ENCODE data around the gene FGF18. TPM values are rescaled to one million over a fixed set of nuclear protein-coding genes. Genes with fewer than 3 reads are reported as not detected.
A peak's percentile ranks its signal among the peaks of the same experiment; 100 is the strongest.

Gene FGF18
- total RNA-seq, 1 donor: 0.54 TPM

DNA sequence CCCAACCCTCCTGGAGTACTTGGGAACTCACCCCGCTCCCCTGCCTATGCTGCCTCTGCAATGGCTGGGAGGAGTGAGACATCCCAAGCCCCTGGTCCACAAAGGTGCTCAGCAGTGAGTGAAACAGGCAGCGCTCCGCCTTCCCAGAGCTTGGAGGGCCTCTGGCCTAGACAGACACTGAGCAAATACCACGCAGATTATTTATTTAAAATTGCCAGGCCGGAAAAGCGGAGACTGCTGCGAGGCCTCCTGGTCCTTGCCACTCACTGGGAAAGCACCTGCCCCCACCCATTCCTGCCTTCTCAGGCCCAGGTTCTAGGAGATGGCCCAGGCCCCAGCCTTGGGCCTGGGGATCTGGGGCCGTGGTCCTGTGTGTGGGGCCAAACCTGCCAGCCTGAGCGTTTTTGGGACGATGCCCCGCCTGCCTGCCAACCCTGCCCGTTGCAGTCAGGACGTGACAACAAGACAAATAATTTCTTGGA lies 17.4 kb downstream of the FGF18 start:
- TF ChIP-seq CTCF (IDR thresholded peaks at IDR 0.05; ENCODE audit: insufficient read depth, low read length): no peak
- DNase-seq (ENCODE audit: low read depth): no peak
- H3K4me3 ChIP-seq (ENCODE audit: low read depth, low read length): no peak overlapping the region

DNA sequence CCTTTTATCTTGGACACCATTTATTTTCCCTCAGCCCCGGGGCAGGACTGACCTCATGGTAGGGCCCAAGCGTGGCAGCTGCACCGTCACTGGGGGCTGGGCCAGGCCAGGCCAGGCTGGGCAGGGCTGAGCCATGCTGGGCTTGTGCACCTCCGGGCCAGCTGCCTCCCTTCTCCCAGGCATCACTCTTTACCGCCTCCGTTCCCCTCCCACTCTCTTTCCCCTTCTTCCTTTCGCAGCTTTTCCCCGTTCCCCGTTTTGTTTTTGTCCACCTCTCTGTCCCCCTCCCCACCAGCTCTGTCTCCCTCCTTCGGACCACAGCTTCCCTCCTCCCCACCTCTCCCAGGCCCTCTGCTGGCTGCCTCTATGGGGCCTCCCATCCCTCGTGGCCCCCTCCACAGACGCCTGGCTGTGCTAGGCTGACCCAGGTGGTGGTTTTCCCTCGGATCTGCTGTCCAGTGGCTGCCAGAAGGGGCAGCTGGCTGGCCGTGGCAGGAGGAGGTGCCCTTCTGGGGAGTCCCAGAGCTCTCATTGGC lies 17.9 kb downstream of the FGF18 start:
- no peak overlapping the region for H3K4me3 ChIP-seq (ENCODE audit: low read depth, low read length)
- no peak for TF ChIP-seq CTCF (IDR thresholded peaks at IDR 0.05; ENCODE audit: insufficient read depth, low read length)
- DNase-seq (ENCODE audit: low read depth): no peak

DNA sequence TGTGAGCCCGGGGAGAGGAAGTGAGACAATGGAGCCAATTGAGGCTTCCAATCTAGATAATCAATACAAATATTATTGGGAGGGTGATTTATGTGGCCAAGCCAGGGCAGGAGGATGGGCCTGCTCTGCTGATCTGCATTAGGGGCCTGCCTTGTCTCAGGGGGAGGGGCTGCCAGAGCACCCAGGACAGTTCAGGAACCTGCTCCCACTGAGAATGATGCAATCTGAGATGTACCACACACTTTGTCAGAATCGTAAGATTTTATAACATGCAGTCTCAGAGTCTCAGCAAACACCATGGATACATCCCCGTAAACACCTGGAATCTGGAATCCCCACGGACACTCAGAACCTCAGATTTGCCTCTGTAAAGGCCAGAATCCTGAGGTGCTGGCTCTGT lies 19.3 kb downstream of the FGF18 start:
- TF ChIP-seq CTCF (IDR thresholded peaks at IDR 0.05; ENCODE audit: insufficient read depth, low read length): no peak
- no peak for DNase-seq (ENCODE audit: low read depth)
- no peak overlapping the region for H3K4me3 ChIP-seq (ENCODE audit: low read depth, low read length)

DNA sequence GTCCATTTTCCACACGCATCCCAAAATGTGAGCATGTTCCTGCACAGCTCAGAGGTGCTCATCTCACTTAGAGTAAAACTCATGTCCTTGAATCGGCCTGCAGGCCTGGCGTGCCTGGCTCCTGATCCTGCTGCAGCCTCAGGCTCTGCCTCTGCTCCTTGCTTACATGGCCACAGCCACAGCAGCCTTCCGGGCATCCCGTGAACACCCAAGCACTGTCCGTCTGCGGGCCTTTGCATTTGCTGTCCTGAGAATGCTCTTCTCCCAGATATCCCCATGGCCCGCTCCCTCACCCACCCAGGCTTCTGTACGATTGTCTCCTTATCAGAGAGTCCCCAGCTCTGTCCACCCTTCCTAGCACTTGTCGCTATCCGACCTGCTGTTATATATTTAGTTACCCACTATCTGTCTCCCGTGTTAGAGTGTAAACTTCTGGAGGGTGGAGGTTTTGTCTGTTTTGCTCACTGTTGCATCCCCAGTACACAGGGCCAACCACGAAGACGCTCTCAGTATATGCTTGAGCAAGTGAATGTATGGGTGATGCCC lies 21.9 kb downstream of the FGF18 start:
- no peak for DNase-seq (ENCODE audit: low read depth)
- TF ChIP-seq CTCF (IDR thresholded peaks at IDR 0.05; ENCODE audit: insufficient read depth, low read length): no peak
- no peak overlapping the region for H3K4me3 ChIP-seq (ENCODE audit: low read depth, low read length)

DNA sequence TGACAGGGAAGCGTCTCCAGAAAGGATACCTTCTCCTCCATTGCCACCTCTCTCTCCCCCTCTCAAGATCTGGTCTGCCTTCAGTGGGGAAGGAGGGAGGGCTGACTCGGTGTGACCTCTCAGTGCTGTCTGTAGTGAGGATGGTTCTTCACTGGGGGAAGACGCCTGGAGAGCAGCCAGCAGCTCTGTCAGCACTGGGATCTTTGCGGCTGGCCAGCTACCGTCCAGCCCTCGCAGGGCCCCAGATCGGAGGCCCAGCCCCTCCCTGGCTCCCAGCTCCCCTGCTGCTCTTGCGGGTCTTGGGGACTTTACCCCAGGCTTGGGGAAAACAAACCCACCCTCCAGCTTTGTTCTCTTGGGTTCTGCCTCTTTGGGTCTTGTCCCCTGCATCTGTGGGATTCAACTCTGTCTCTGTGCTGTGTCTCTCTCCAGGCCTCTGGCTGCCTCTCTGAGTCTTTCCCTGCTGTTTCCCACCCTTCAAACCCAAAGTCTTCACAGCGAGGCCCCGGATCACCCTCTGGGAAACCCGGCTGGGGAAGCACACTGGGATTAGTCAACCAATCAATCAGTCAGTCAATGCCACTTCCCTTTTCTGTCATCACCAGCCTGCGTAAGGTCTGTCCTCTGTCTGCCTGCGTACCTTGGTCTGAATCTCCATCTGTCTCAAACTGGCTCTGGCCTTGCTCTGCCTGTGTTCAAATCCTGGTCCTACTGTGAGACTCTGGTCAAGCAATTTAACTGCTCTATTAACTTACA lies 23.0 kb downstream of the FGF18 start:
- peak; percentile 17 for DNase-seq (ENCODE audit: low read depth)
- TF ChIP-seq CTCF (IDR thresholded peaks at IDR 0.05; ENCODE audit: insufficient read depth, low read length): no peak
- H3K4me3 ChIP-seq (ENCODE audit: low read depth, low read length): no peak overlapping the region

GRCh38 chr5:171444582-171444981 lies 25.1 kb downstream of the FGF18 start:
- H3K4me3 ChIP-seq (ENCODE audit: low read depth, low read length): no peak overlapping the region
- TF ChIP-seq CTCF (IDR thresholded peaks at IDR 0.05; ENCODE audit: insufficient read depth, low read length): no peak
- no peak for DNase-seq (ENCODE audit: low read depth)

Data from fibroblast of the aortic adventitia (primary cell).